T-cell (primary cell): Measurements from ENCODE around the gene UBAC2. TPM values are rescaled to one million over a fixed set of nuclear protein-coding genes. Genes with fewer than 3 reads are reported as not detected.
A peak's percentile ranks its signal among the peaks of the same experiment; 100 is the strongest.

Source experiments
- ATAC-seq, 4 experiments: fragments of 200-7000 bp in 3 of 4; fragments of 150-1000 bp in 1 of 4; cut with Tn5 transposase; replicated peaks in 1 of 4; 1 replicate in 3 of 4; 2 replicates in 1 of 4; pipeline ENCODE4 v1.10.0; 2021; ENCODE audit warnings: moderate library complexity in 3 of 4, mild to moderate bottlenecking in 2 of 4, moderate number of reproducible peaks in 1 of 4
- CTCF ChIA-PET, 2 donors: fragments of 300-600 bp; sonication (Branson Sonifier 250); formaldehyde crosslinking; loops; one replicate each; lab custom pipeline; 2022; ENCODE audit warnings: antibody characterized with exemption in 2 of 2; lab: Charles Lee
- POLR2A ChIA-PET, 2 donors: fragments of 300-600 bp; sonication (Branson Sonifier 250); formaldehyde crosslinking; loops; one replicate each; lab custom pipeline; 2022; ENCODE audit warnings: antibody characterized with exemption in 2 of 2; lab: Charles Lee
- DNase-seq, 35 experiments: peaks; one replicate each; pipeline versions ENCODE4 v3.0.0 to v3.0.0-alpha.2; 2013 to 2023
- H3K27ac ChIP-seq: one replicate; pipeline ENCODE4 v1.5.1; 2013; ENCODE audit warnings: low read length
- H3K27me3 ChIP-seq, 2 experiments: replicated peaks in 1 of 2; 1 replicate in 1 of 2; 2 replicates in 1 of 2; pipeline versions ENCODE4 v1.6.1 to v1.7.0; 2013; ENCODE audit warnings: low read length in 1 of 2, mixed read lengths in 1 of 2; ENCODE audit not compliant: control insufficient read depth in 2 of 2, insufficient read depth in 2 of 2; ENCODE audit errors: extremely low read depth in 1 of 2
- H3K36me3 ChIP-seq, 2 donors: 1 replicate in 1 of 2; 2 replicates in 1 of 2; pipeline versions ENCODE4 v1.6.1 to v1.7.0; 2013; ENCODE audit warnings: low read length in 1 of 2; ENCODE audit not compliant: control insufficient read depth in 2 of 2, insufficient read depth in 1 of 2; ENCODE audit errors: extremely low read depth in 1 of 2
- H3K4me1 ChIP-seq, 2 experiments: 1 replicate in 1 of 2; 2 replicates in 1 of 2; pipeline versions ENCODE4 v1.6.1 to v1.7.0; 2013; ENCODE audit warnings: low read length in 2 of 2, mixed read lengths in 1 of 2; ENCODE audit not compliant: insufficient read depth in 2 of 2, control insufficient read depth in 1 of 2; ENCODE audit errors: extremely low read depth in 1 of 2
- H3K4me3 ChIP-seq, 2 donors: 1 replicate in 1 of 2; 2 replicates in 1 of 2; pipeline versions ENCODE4 v1.5.1 to v1.7.0; 2013; ENCODE audit warnings: mild to moderate bottlenecking in 2 of 2, low read length in 1 of 2, moderate library complexity in 1 of 2; ENCODE audit not compliant: control insufficient read depth in 1 of 2; ENCODE audit errors: extremely low read depth in 1 of 2
- H3K9me3 ChIP-seq: 2 replicates; pipeline ENCODE4 v1.7.0; 2013
- H3K27ac Mint-ChIP-seq, 2 donors: one replicate each; pipeline ENCODE4 v1.8.0; 2020 to 2021; ENCODE audit warnings: mild to moderate bottlenecking in 2 of 2, mixed read lengths in 2 of 2
- H3K27me3 Mint-ChIP-seq, 2 donors: one replicate each; pipeline ENCODE4 v1.8.0; 2021 to 2022; ENCODE audit warnings: mixed read lengths in 2 of 2
- H3K36me3 Mint-ChIP-seq: one replicate; pipeline ENCODE4 v1.8.0; 2021; ENCODE audit warnings: mixed read lengths
- H3K4me1 Mint-ChIP-seq, 3 donors: one replicate each; pipeline ENCODE4 v1.8.0; 2020 to 2022; ENCODE audit warnings: mixed read lengths in 3 of 3, mild to moderate bottlenecking in 1 of 3
- H3K4me3 Mint-ChIP-seq, 3 donors: one replicate each; pipeline ENCODE4 v1.8.0; 2020 to 2022; ENCODE audit warnings: mild to moderate bottlenecking in 3 of 3, mixed read lengths in 3 of 3, moderate library complexity in 3 of 3
- H3K9me3 Mint-ChIP-seq, 3 donors: one replicate each; pipeline ENCODE4 v1.8.0; 2020 to 2022; ENCODE audit warnings: mixed read lengths in 3 of 3
- WGBS: methylation state at CpG from one replicate; pipeline ENCODE4 v1.1.5; 2013; ENCODE audit warnings: missing lambda C conversion rate; ENCODE audit not compliant: insufficient coverage; 5-methylcytosine and 5-hydroxymethylcytosine counted together
- total RNA-seq, 35 experiments: library from RNA in 6 of 35; stranded (reverse) in 6 of 35; fragments of 120-200 nt in 1 of 35; gene quantifications; one replicate each; pipeline versions ENCODE4 v1.2.1 to v1.2.4 and lab custom pipeline; 2013 to 2026

The UBAC2 gene
- total RNA-seq, 5 donors from 2014 or later (not counting 1 experiment from before 2014, with no cell fraction given): 83.3 to 99.3 (median 84.9) TPM

DNA sequence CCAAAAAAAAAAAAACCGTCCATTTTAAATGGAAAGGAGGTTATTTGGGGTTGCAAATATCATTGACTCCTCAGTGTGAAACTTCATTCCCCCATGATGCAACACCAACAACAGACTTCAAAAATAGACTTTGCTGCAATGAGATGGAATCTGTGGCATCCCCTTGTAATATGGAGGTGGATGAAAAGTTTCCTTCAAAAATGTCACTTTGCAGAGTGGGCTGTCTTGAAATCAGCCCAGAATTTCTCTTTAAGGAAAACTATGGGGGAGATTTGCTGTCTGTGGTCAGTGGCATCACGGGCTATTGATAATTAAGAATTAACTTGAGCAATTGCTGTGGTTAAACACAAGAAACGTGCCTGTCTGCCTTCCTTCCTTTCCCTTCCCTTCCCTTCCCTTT, 56.1 kb downstream of the UBAC2 start:
- H3K9me3 ChIP-seq: no peaks in the 10 kb centered on the region
- H3K4me3 ChIP-seq: peak overlapping the region; percentile 54 to 67
- H3K36me3 ChIP-seq: peaks cover 8 to 37% of the 10 kb centered on the region in 2 donors
- H3K27me3 ChIP-seq: no peaks in the 10 kb centered on the region
- peak overlapping the region; percentile 53 for H3K27ac ChIP-seq
- Mint-ChIP-seq H3K27me3 (no peaks in the 10 kb centered on the region), H3K4me1 (peaks cover 64 to 80% (median 75%) of the 10 kb centered on the region in 3 donors), H3K9me3 (no peaks in the 10 kb centered on the region), H3K36me3 (peaks cover 34% of the 10 kb centered on the region), H3K27ac (peak overlapping the region; percentile 81 to 86), H3K4me3 (peak overlapping the region; percentile 75 to 93 (median 82))
- DNase-seq: peak in 1 of 35 experiments; percentile 51
- H3K4me1 ChIP-seq: peaks cover 31 to 54% of the 10 kb centered on the region in 2 experiments
- ChIA-PET POLR2A (interaction anchor here (0.6 to 4.1 kb wide), 15 partner anchors 9 to 178 kb away, joined by 3 to 41 read pairs (median 4); partner anchors contain the start of gene UBAC2 (in 2 of the 2)), CTCF (interaction anchor here (0.7 to 5.0 kb wide), 14 partner anchors 12 to 179 kb away, joined by 3 to 107 read pairs (median 4); partner anchors contain the start of gene UBAC2 (in 1 of the 2))
- ATAC-seq: peak in 1 of 4 experiments; percentile 45
- WGBS: no CpG with 5 or more reads among the region's 3 CpGs

DNA sequence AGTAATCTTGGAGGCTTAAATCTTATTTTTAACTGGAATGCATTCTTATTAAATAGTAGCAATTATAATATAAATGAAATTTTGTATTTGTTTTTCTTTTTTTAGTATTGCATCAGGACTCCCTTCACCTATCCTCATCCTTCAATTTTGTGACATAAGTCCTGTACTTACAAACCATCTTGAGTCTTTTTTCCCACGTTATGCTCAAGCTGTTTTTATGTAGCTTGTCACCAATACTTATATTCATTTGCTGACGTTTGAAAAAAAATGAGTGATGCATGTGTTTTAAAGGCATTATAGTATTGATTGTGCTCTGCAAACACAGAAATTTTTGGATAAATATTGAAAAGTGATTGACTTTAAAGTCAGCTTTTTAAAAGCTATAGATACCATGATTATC, 56.6 kb downstream of the UBAC2 start:
- no peak for DNase-seq
- H3K27me3 ChIP-seq: no peaks in the 10 kb centered on the region
- H3K27ac ChIP-seq: peak overlapping the region; percentile 85
- ChIA-PET CTCF (interaction anchor here (0.9 to 5.0 kb wide), 16 partner anchors 9 to 246 kb away, joined by 3 to 107 read pairs (median 6); partner anchors contain the start of gene UBAC2 (in 1 of the 2)), POLR2A (interaction anchor here (0.6 to 4.1 kb wide), 15 partner anchors 10 to 118 kb away, joined by 3 to 41 read pairs (median 5); partner anchors contain the start of gene UBAC2 (in 1 of the 2))
- no peaks in the 10 kb centered on the region for H3K9me3 ChIP-seq
- peaks cover 8 to 38% of the 10 kb centered on the region in 2 donors for H3K36me3 ChIP-seq
- ATAC-seq: no peak
- Mint-ChIP-seq H3K36me3 (peaks cover 29% of the 10 kb centered on the region), H3K27ac (peak overlapping the region; percentile 39 to 82), H3K4me1 (peaks cover 58 to 79% (median 75%) of the 10 kb centered on the region in 3 donors), H3K9me3 (no peaks in the 10 kb centered on the region), H3K27me3 (no peaks in the 10 kb centered on the region), H3K4me3 (peak overlapping the region; percentile 75 to 93 (median 82))
- H3K4me3 ChIP-seq: peak overlapping the region; percentile 54 to 76
- peaks cover 27 to 53% of the 10 kb centered on the region in 2 experiments for H3K4me1 ChIP-seq
- WGBS: no CpG with 5 or more reads among the region's 2 CpGs

DNA sequence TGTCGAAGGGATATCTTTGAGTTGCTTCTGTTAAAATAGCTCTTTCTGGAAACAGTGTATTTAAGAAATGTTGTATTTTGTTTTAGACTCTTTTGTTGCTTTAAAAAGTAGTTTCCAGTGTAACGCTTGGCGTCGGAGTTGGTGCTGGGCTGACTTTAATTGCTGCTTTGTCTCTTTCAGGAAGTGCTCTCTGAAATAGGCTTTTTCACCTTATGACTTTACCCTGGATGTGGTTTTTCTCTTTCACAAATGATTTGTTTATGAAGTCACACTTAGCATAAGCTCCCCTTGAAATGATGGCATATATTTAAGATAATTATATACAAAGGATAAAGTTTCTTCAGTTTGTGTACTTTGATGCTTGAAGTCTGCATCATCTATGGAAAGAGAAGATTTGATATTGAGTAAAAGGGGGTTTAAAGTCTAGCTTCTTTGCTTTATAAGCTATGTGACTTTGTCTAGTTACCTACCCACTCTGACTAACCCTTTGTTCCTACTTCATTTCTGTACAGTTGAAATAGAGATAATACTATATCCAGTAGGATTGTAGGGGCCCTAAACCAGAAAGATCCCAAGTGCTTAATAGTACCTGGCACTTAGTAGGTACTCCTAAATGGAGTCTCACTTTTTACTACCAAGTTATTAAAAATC, 57.7 kb downstream of the UBAC2 start, which contains the start of gene GPR18:
TSS of gene GPR18 (minus strand) at position 170 of the 651 bp plus-strand sequence. CDS start 2,507 bp downstream, outside the sequence.
- H3K4me3 Mint-ChIP-seq: peak within 1 kb of the TSS; percentile 89 to 93 (median 90)
- H3K4me3 ChIP-seq: peak within 1 kb of the TSS; percentile 54 to 76
- peak within 1 kb of the TSS; percentile 85 for H3K27ac ChIP-seq
- H3K27me3 ChIP-seq: no peaks in the 10 kb centered on the region
- ChIA-PET POLR2A (interaction anchor here (0.5 to 4.1 kb wide), 23 partner anchors 9 to 245 kb away, joined by 3 to 41 read pairs (median 4); partner anchors contain the start of gene UBAC2 (in 2 of the 2)), CTCF (interaction anchor here (0.5 to 5.0 kb wide), 24 partner anchors 8 to 389 kb away, joined by 3 to 107 read pairs (median 4); partner anchors contain the start of gene UBAC2 (in 1 of the 2))
- H3K4me1 ChIP-seq: peaks cover 30 to 53% of the 10 kb centered on the region in 2 experiments
- no CpG with 5 or more reads among the region's 4 CpGs for WGBS
- peak within 1 kb of the TSS; percentile 92 to 93 for H3K27ac Mint-ChIP-seq
- DNase-seq (peak in 23 of 35 experiments; percentile 15 to 74 (median 35)), ATAC-seq (peak; percentile 81 to 92 (median 86))
- no peaks in the 10 kb centered on the region for H3K27me3 Mint-ChIP-seq
- no peaks in the 10 kb centered on the region for H3K9me3 ChIP-seq
- peaks cover 65 to 82% (median 74%) of the 10 kb centered on the region in 3 donors for H3K4me1 Mint-ChIP-seq
- no peaks in the 10 kb centered on the region for H3K9me3 Mint-ChIP-seq
- peaks cover 8 to 36% of the 10 kb centered on the region in 2 donors for H3K36me3 ChIP-seq
- H3K36me3 Mint-ChIP-seq: peaks cover 29% of the 10 kb centered on the region

DNA sequence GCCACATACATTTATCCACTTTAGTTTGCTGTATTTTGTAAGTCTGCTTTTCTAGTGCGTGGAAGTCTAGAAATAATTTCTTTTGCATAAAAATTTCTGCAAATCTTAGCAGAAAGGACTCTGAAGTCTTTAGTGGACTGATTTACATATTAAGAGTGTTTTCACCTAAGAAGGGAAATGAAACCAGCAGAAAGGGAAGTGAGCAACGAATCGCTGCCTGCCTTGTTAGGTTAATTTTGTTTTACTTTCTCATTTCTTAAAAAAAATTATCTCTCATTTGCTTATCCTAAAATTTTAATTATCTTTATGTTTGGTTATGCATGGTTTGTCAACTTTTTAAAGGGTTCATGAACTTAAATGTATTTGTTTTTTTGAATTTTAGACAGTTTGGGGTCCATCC, 58.3 kb downstream of the UBAC2 start:
- peak overlapping the region; percentile 85 for H3K27ac ChIP-seq
- H3K36me3 ChIP-seq: peaks cover 8 to 34% of the 10 kb centered on the region in 2 donors
- peak overlapping the region; percentile 15 to 54 for H3K4me3 ChIP-seq
- no peaks in the 10 kb centered on the region for H3K27me3 ChIP-seq
- H3K9me3 Mint-ChIP-seq: no peaks in the 10 kb centered on the region
- no peaks in the 10 kb centered on the region for H3K9me3 ChIP-seq
- peaks cover 66 to 84% (median 74%) of the 10 kb centered on the region in 3 donors for H3K4me1 Mint-ChIP-seq
- ATAC-seq: peak; percentile 53 to 62 (median 57)
- no peaks in the 10 kb centered on the region for H3K27me3 Mint-ChIP-seq
- peak in 14 of 35 experiments; percentile 14 to 70 (median 28) for DNase-seq
- no CpG with 5 or more reads among the region's 3 CpGs for WGBS
- ChIA-PET CTCF (interaction anchor here (0.7 to 5.0 kb wide), 18 partner anchors 10 to 390 kb away, joined by 3 to 107 read pairs (median 5); partner anchors contain the start of gene UBAC2 (in 1 of the 2)), POLR2A (interaction anchor here (0.7 to 4.1 kb wide), 11 partner anchors 11 to 58 kb away, joined by 3 to 41 read pairs (median 4); partner anchors contain the start of gene UBAC2 (in 2 of the 2))
- peak overlapping the region; percentile 92 to 93 for H3K27ac Mint-ChIP-seq
- peaks cover 25% of the 10 kb centered on the region for H3K36me3 Mint-ChIP-seq
- H3K4me3 Mint-ChIP-seq: peak overlapping the region; percentile 89 to 93 (median 90)
- peaks cover 30 to 57% of the 10 kb centered on the region in 2 experiments for H3K4me1 ChIP-seq

DNA sequence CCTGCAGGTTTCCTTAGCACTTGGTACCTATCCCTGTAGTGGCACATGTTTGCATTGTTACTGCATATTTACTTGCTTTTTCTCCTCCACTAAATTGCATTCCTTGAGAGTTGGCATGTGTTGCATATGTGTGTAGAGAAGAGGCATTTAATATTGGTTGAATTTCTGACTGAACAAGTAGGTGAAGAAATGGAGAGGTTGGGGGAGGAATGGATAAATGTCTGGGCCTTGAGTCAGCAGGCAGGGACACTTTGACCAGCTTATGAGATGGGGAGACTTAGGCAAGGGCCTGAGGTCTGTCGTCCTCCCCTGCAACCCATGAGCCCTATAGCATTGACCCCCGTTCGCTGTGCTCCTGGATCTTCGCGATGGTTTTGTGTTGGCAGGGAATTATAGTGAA, 59.6 kb downstream of the UBAC2 start:
- H3K36me3 ChIP-seq: peaks cover 2 to 23% of the 10 kb centered on the region in 2 donors
- H3K4me3 ChIP-seq: no peak overlapping the region
- CTCF ChIA-PET: interaction anchor here (0.6 to 1.8 kb wide), 8 partner anchors 9 to 244 kb away, joined by 3 to 7 read pairs (median 4); partner anchors contain the start of gene UBAC2 (in 1 of the 2)
- Mint-ChIP-seq H3K27ac (peak overlapping the region; percentile 92 to 93), H3K4me3 (peak overlapping the region; percentile 46 to 93 (median 54)), H3K27me3 (no peaks in the 10 kb centered on the region), H3K36me3 (peaks cover 15% of the 10 kb centered on the region), H3K4me1 (peaks cover 69 to 87% (median 74%) of the 10 kb centered on the region in 3 donors), H3K9me3 (no peaks in the 10 kb centered on the region)
- H3K27ac ChIP-seq: peak overlapping the region; percentile 85
- POLR2A ChIA-PET: interaction anchor here (0.5 to 0.8 kb wide), 2 partner anchors 22 to 45 kb away, joined by 3 to 4 read pairs; no protein-coding TSS in a partner anchor
- no peaks in the 10 kb centered on the region for H3K27me3 ChIP-seq
- H3K4me1 ChIP-seq: peaks cover 36 to 57% of the 10 kb centered on the region in 2 experiments
- DNase-seq (no peak), ATAC-seq (no peak)
- WGBS: no CpG with 5 or more reads among the region's 5 CpGs
- H3K9me3 ChIP-seq: no peaks in the 10 kb centered on the region
